PC-3 (cell line): ENCODE results near the gene RBM20.

Experiments
- CTCF ChIP-seq: fragments of 300-600 bp; sonication (generic); conservative IDR thresholded peaks from 2 replicates; pipeline ENCODE4 v1.5.1; 2017; ENCODE audit warnings: antibody characterized with exemption, low read depth, mild to moderate bottlenecking, low read length
- EZH2 ChIP-seq: fragments of 300-600 bp; sonication (generic); IDR thresholded peaks from one replicate; pipeline ENCODE4 v1.6.1; 2017; ENCODE audit warnings: antibody characterized with exemption, mild to moderate bottlenecking, low read length; ENCODE audit not compliant: unreplicated experiment
- EZH2phosphoT487 ChIP-seq: fragments of 300-600 bp; sonication (generic); IDR thresholded peaks from 2 replicates; pipeline ENCODE4 v1.6.1; 2018; ENCODE audit warnings: mild to moderate bottlenecking, antibody characterized with exemption, low read length, borderline replicate concordance

- TF ChIP-seq CTCF (no peak), EZH2 (no peak), EZH2phosphoT487 (no peak)
These were observed 223.8 kb downstream of the RBM20 start for GRCh38 chr10:110867807-110868465.
